Prostate gland (tissue), 2 donors: Measurements from ENCODE around the gene RIMS3. TPM values are rescaled to one million over a fixed set of nuclear protein-coding genes. Genes with fewer than 3 reads are reported as not detected.
"Not testable (repeated sequence)": the region's sequence is repeated elsewhere in the genome, so short reads cannot be mapped to it uniquely, and the experiment has no call there.

Experiments used
- DNase-seq: peaks from one replicate; pipeline ENCODE4 v3.0.0-alpha.2; 2019; ENCODE audit warnings: low spot score
- H3K27ac ChIP-seq, 2 donors: fragments of 200-600 bp; sonication (generic); 2 replicates each; pipeline ENCODE4 v1.5.1; 2017 to 2019
- H3K27me3 ChIP-seq: fragments of 200-600 bp; sonication (generic); replicated peaks from 2 replicates; pipeline ENCODE4 v1.5.1; 2019; ENCODE audit not compliant: insufficient read depth
- H3K36me3 ChIP-seq, 2 donors: fragments of 200-600 bp; sonication (generic); 1 replicate in 1 of 2; 2 replicates in 1 of 2; pipeline versions ENCODE4 v1.5.1 to v1.8.1; 2017 to 2019
- H3K4me1 ChIP-seq: fragments of 200-600 bp; sonication (generic); replicated peaks from 2 replicates; pipeline ENCODE4 v1.5.1; 2019
- H3K4me3 ChIP-seq, 2 donors: fragments of 200-600 bp; sonication (generic); 2 replicates each; pipeline ENCODE4 v1.5.1; 2017 to 2019
- H3K9me3 ChIP-seq: fragments of 200-600 bp; sonication (generic); 2 replicates; pipeline ENCODE4 v1.5.1; 2017
- POLR2A ChIP-seq: fragments of 450-650 bp; IDR thresholded peaks from one replicate; pipeline ENCODE4 v1.6.1; 2016; ENCODE audit warnings: antibody characterized with exemption, mild to moderate bottlenecking
- POLR2AphosphoS5 ChIP-seq: sonication (generic); formaldehyde crosslinking; IDR thresholded peaks from one replicate; pipeline ENCODE4 v1.6.1; 2017; ENCODE audit warnings: antibody characterized with exemption
- WGBS: methylation state at CpG from one replicate; pipeline ENCODE4 v1.1.5; 2018; 5-methylcytosine and 5-hydroxymethylcytosine counted together
- intact Hi-C: fragments of 100-400 bp; cut with DNase I; formaldehyde crosslinking; loops from one replicate; pipeline ENCODE4 v1.14.2; 2022
- total RNA-seq, 2 donors: library from RNA; depleted of rRNA; stranded (reverse); fragments of >200 nt; gene quantifications; one replicate each; pipeline ENCODE4 v1.1.0, GENCODE V29; 2016
- TF ChIP-seq, protein P1 (sequence below), 4 experiments: fragments of 200-600 bp in 2 of 4; fragments of 450-650 bp in 2 of 4; sonication (generic) in 2 of 4; IDR thresholded peaks; 1 replicate in 3 of 4; 2 replicates in 1 of 4; pipeline ENCODE4 v1.5.1; 2016 to 2019; ENCODE audit warnings: antibody characterized with exemption in 4 of 4, mild to moderate bottlenecking in 2 of 4, moderate library complexity in 2 of 4

The RIMS3 gene
- total RNA-seq, 2 donors from 2014 or later: 3.0 to 10.5 TPM

DNA sequence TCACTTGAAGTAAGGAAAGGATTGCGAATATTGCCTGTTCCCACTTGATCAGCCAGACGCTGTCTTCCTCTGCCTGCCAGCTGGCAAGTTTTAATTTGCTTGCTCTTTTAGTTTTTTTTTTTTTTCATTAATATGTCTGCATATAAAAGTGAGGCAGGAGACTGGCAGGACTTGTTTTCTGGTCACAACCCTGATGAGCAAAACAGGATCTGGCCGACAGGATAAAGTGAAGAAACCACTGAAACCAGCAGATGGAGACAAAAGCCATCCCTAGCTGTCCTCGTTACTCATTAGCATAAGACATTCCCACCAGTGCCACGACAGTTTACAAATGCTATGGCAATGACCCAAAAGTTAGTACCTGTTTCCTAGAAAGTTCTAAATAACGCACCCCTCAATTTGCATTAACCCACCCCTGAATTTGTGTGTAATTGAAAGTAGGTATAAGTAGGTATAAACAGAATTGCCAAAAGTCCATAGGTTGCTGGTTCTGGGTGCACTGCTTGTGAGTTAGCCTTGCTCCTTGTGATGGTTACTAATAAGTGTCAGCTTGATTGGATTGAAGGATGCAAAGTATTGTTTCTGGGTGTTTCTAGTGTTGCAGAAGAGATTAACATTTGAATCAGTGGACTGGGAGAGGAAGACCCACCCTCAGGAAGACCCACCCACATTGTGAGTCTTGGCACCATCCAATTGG lies 73.2 kb downstream of the RIMS3 start:
- peak; percentile 81 for DNase-seq
- Histone ChIP-seq H3K36me3 (no peaks in the 10 kb centered on the region), H3K4me3 (no peak overlapping the region), H3K27ac (peak overlapping the region in 1 of 2 donors; percentile 55), H3K4me1 (peaks cover 4% of the 10 kb centered on the region), H3K27me3 (no peaks in the 10 kb centered on the region), H3K9me3 (no peaks in the 10 kb centered on the region)
- intact Hi-C loops: no loop called here
- whole genome bisulfite sequencing: 18% methylated on average over 6 of the region's 6 CpGs
- peak; percentile 90 for TF ChIP-seq POLR2AphosphoS5
- TF ChIP-seq POLR2A: no peak
- TF ChIP-seq, protein P1, sequence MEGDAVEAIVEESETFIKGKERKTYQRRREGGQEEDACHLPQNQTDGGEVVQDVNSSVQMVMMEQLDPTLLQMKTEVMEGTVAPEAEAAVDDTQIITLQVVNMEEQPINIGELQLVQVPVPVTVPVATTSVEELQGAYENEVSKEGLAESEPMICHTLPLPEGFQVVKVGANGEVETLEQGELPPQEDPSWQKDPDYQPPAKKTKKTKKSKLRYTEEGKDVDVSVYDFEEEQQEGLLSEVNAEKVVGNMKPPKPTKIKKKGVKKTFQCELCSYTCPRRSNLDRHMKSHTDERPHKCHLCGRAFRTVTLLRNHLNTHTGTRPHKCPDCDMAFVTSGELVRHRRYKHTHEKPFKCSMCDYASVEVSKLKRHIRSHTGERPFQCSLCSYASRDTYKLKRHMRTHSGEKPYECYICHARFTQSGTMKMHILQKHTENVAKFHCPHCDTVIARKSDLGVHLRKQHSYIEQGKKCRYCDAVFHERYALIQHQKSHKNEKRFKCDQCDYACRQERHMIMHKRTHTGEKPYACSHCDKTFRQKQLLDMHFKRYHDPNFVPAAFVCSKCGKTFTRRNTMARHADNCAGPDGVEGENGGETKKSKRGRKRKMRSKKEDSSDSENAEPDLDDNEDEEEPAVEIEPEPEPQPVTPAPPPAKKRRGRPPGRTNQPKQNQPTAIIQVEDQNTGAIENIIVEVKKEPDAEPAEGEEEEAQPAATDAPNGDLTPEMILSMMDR (IDR thresholded peaks at IDR 0.05): peak; percentile 30 to 77 (median 57)

GRCh38 chr1:40588586-40588985 lies 76.9 kb downstream of the RIMS3 start:
- peaks cover 1% of the 10 kb centered on the region for H3K4me1 ChIP-seq
- H3K27ac ChIP-seq: no peak overlapping the region
- TF ChIP-seq POLR2A: no peak
- TF ChIP-seq, protein P1 (IDR thresholded peaks at IDR 0.05): no peak
- no peak for TF ChIP-seq POLR2AphosphoS5
- no peak for DNase-seq
- no peaks in the 10 kb centered on the region for H3K36me3 ChIP-seq
- 61% methylated on average over 2 of the region's 2 CpGs for WGBS
- no peak overlapping the region for H3K4me3 ChIP-seq
- intact Hi-C loops: no loop called here
- H3K9me3 ChIP-seq: no peaks in the 10 kb centered on the region
- no peaks in the 10 kb centered on the region for H3K27me3 ChIP-seq

DNA sequence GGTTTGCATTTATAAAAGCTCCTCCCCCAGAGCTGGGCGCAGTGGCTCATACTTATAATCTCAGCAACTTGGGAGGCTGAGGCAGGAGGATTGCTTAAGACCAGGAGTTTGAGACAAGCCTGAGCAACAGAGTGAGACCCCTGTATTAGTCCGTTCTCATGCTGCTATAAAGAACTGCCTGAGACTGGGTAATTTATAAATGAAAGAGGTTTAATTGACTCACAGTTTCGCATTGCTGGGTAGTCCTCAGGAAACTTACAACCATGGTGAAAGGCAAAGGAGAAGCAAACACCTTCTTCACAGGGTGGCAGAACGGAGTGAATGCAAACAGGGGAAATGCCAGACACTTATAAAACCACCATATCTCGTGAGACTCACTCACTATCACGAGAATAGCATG lies 81.5 kb downstream of the RIMS3 start:
- WGBS: 76% methylated on average over 6 of the region's 6 CpGs
- no peak for DNase-seq
- intact Hi-C loops: no loop called here
- no peak overlapping the region for H3K4me3 ChIP-seq
- TF ChIP-seq POLR2AphosphoS5 (no peak), POLR2A (no peak)
- TF ChIP-seq, protein P1 (IDR thresholded peaks at IDR 0.05): no peak
- H3K36me3 ChIP-seq: no peaks in the 10 kb centered on the region
- no peaks in the 10 kb centered on the region for H3K4me1 ChIP-seq
- H3K9me3 ChIP-seq: no peaks in the 10 kb centered on the region
- H3K27ac ChIP-seq: no peak overlapping the region
- H3K27me3 ChIP-seq: no peaks in the 10 kb centered on the region

DNA sequence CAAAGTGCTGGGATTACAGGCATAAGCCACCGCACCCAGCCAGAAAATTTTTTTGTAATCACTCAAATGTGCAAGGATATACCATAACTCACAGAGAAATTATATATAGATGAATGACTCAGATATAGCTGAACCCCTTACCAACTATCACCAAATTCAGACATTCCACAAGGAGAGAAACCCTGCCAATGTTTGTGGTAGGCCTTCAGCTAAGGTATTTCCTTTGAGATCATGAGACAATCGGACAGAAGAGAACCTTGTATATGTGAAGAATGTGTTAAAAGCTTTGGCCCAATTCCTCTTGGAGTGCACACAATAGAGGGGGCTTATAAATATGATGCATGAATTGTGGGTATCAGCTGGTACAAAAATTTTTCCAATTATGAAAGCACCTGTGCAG lies 83.4 kb downstream of the RIMS3 start:
- TF ChIP-seq, protein P1 (IDR thresholded peaks at IDR 0.05): no peak
- no peak for TF ChIP-seq POLR2A
- TF ChIP-seq POLR2AphosphoS5: no peak
- WGBS: 81% methylated on average over 2 of the region's 2 CpGs

DNA sequence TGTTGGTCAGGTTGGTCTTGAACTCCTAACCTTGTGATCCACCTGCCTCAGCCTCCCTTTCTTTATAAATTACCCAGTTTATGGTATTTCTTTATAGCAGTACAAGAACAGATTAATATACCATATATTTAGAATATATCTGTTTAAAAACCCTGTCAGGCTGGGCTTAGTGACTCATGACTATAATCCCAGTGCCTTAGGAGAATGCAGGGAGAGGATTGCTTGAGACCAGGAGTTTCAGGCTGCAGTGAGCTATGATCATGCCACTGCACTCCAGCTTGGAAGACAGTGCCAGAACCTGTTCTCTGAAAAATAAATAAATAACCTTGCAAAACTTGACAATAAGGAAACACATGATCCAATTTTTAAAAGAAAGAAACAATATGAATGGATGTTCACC lies 90.1 kb downstream of the RIMS3 start:
- Histone ChIP-seq H3K27me3 (no peaks in the 10 kb centered on the region), H3K27ac (no peak overlapping the region), H3K9me3 (no peaks in the 10 kb centered on the region), H3K4me1 (no peaks in the 10 kb centered on the region), H3K4me3 (no peak overlapping the region), H3K36me3 (no peaks in the 10 kb centered on the region)
- TF ChIP-seq, protein P1 (IDR thresholded peaks at IDR 0.05): no peak
- TF ChIP-seq POLR2AphosphoS5 (no peak), POLR2A (no peak)
- DNase-seq: no peak
- intact Hi-C loops: no loop called here

More for the DNA sequence above, 83.4 kb downstream of the RIMS3 start:
- Histone ChIP-seq H3K4me3 (no peak overlapping the region), H3K36me3 (no peaks in the 10 kb centered on the region), H3K9me3 (no peaks in the 10 kb centered on the region), H3K27ac (no peak overlapping the region), H3K4me1 (no peaks in the 10 kb centered on the region), H3K27me3 (no peaks in the 10 kb centered on the region)
- intact Hi-C loops: no loop called here
- DNase-seq: no peak

- H3K4me1 ChIP-seq, H3K4me3 ChIP-seq, DNase-seq, intact Hi-C loops, H3K36me3 ChIP-seq, H3K9me3 ChIP-seq, H3K27me3 ChIP-seq, H3K27ac ChIP-seq: not testable (repeated sequence)
- 67% methylated on average over 3 of the region's 3 CpGs for WGBS
These were observed 90.7 kb downstream of the RIMS3 start for GRCh38 chr1:40574805-40575204.
